T-helper 17 cell (primary cell): ENCODE measurements around the gene CDK2. TPM values are rescaled to one million over a fixed set of nuclear protein-coding genes. Genes with fewer than 3 reads are reported as not detected.
A peak's percentile ranks its signal among the peaks of the same experiment; 100 is the strongest.
"Not testable (repeated sequence)": the region's sequence is repeated elsewhere in the genome, so short reads cannot be mapped to it uniquely, and the experiment has no call there.

Experiments
- ATAC-seq: fragments of 150-1000 bp; cut with Tn5 transposase; 2 replicates; pipeline ENCODE4 v1.10.0; 2021; ENCODE audit warnings: mild to moderate bottlenecking, moderate library complexity
- DNase-seq, 3 donors: peaks; one replicate each; pipeline versions ENCODE4 v3.0.0 to v3.0.0-alpha.2; 2020 to 2021
- H3K9me3 ChIP-seq: one replicate; pipeline ENCODE4 v1.7.0; 2013; ENCODE audit warnings: low read length, mild to moderate bottlenecking; ENCODE audit not compliant: control insufficient read depth, poor library complexity, severe bottlenecking
- H3K27ac Mint-ChIP-seq: one replicate; pipeline ENCODE4 v1.8.0; 2022; ENCODE audit warnings: mild to moderate bottlenecking, moderate library complexity, mixed read lengths
- H3K27me3 Mint-ChIP-seq: one replicate; pipeline ENCODE4 v1.8.0; 2022; ENCODE audit warnings: mixed read lengths
- H3K36me3 Mint-ChIP-seq: one replicate; pipeline ENCODE4 v1.8.0; 2022; ENCODE audit warnings: low read depth, mixed read lengths
- H3K4me1 Mint-ChIP-seq: one replicate; pipeline ENCODE4 v1.8.0; 2022; ENCODE audit warnings: mild to moderate bottlenecking, mixed read lengths
- H3K4me3 Mint-ChIP-seq: one replicate; pipeline ENCODE4 v1.8.0; 2022; ENCODE audit warnings: mild to moderate bottlenecking, moderate library complexity, mixed read lengths
- total RNA-seq, 4 donors: library from RNA in 2 of 4; stranded (reverse) in 2 of 4; gene quantifications; one replicate each; pipeline ENCODE4 v1.2.3 and lab custom pipeline; 2022 to 2026

CDK2 gene
- total RNA-seq (10 to 100 TPM; 12.2 to 18.7 TPM), total RNA-seq (lab: John Stamatoyannopoulos, UW) (15.5 to 27.8 reads per million in 2 donors)

- no peaks in the 10 kb centered on the region for H3K9me3 ChIP-seq
- DNase-seq (peak; percentile 67 to 87 (median 83)), ATAC-seq (peak; percentile 98)
- Mint-ChIP-seq H3K4me1 (peaks cover 26% of the 10 kb centered on the region), H3K36me3 (no peaks in the 10 kb centered on the region), H3K4me3 (peak within 1 kb of the TSS; percentile 94), H3K27me3 (no peaks in the 10 kb centered on the region), H3K27ac (peak within 1 kb of the TSS; percentile 94)
Observed at GRCh38 chr12:55966408-55967281, at the start of gene CDK2. TSS of gene CDK2 (plus strand) at chr12:55966830. CDS start at chr12:55967009, 179 bp downstream.

- not testable (repeated sequence) for H3K4me3 Mint-ChIP-seq, H3K9me3 ChIP-seq, DNase-seq, H3K27me3 Mint-ChIP-seq, H3K36me3 Mint-ChIP-seq, ATAC-seq
- H3K4me1 Mint-ChIP-seq = peaks cover 34% of the 10 kb centered on the region
- peak overlapping the region; percentile 63 for H3K27ac Mint-ChIP-seq
Observed at GRCh38 chr12:55919032-55919431, 47.6 kb upstream of the CDK2 start.

- ATAC-seq (no peak), DNase-seq (no peak)
- Mint-ChIP-seq H3K36me3 (peaks cover 9% of the 10 kb centered on the region), H3K27ac (peak overlapping the region; percentile 66), H3K4me3 (peak overlapping the region; percentile 45), H3K27me3 (no peaks in the 10 kb centered on the region), H3K4me1 (peaks cover 44% of the 10 kb centered on the region)
- no peaks in the 10 kb centered on the region for H3K9me3 ChIP-seq
Observed at GRCh38 chr12:55922126-55922525, 44.5 kb upstream of the CDK2 start.

- DNase-seq, H3K9me3 ChIP-seq, H3K4me3 Mint-ChIP-seq, ATAC-seq, H3K27me3 Mint-ChIP-seq: not testable (repeated sequence)
- H3K27ac Mint-ChIP-seq = peak overlapping the region; percentile 100
- peaks cover 48% of the 10 kb centered on the region for H3K4me1 Mint-ChIP-seq
- peaks cover 13% of the 10 kb centered on the region for H3K36me3 Mint-ChIP-seq
Observed at GRCh38 chr12:55923648-55924047, 43.0 kb upstream of the CDK2 start.

- ATAC-seq (no peak), DNase-seq (no peak)
- Mint-ChIP-seq H3K4me3 (peak overlapping the region; percentile 98), H3K27ac (peak overlapping the region; percentile 100), H3K27me3 (no peaks in the 10 kb centered on the region), H3K4me1 (peaks cover 58% of the 10 kb centered on the region), H3K36me3 (peaks cover 13% of the 10 kb centered on the region)
- no peaks in the 10 kb centered on the region for H3K9me3 ChIP-seq
Observed at GRCh38 chr12:55925371-55925770, 41.3 kb upstream of the CDK2 start.

- peak overlapping the region; percentile 100 for H3K27ac Mint-ChIP-seq
- H3K36me3 Mint-ChIP-seq = peaks cover 14% of the 10 kb centered on the region
- H3K27me3 Mint-ChIP-seq = no peaks in the 10 kb centered on the region
- no peaks in the 10 kb centered on the region for H3K9me3 ChIP-seq
- ATAC-seq (no peak), DNase-seq (no peak)
- peaks cover 62% of the 10 kb centered on the region for H3K4me1 Mint-ChIP-seq
- peak overlapping the region; percentile 98 for H3K4me3 Mint-ChIP-seq
Observed at GRCh38 chr12:55925870-55926737, 40.5 kb upstream of the CDK2 start.

- Mint-ChIP-seq H3K36me3 (peaks cover 20% of the 10 kb centered on the region), H3K27ac (peak overlapping the region; percentile 100), H3K27me3 (no peaks in the 10 kb centered on the region), H3K4me3 (peak overlapping the region; percentile 98), H3K4me1 (peaks cover 63% of the 10 kb centered on the region)
- no peaks in the 10 kb centered on the region for H3K9me3 ChIP-seq
- peak; percentile 70 to 87 (median 81) for DNase-seq
- ATAC-seq = peak; percentile 53
Observed at GRCh38 chr12:55926738-55927587, 39.7 kb upstream of the CDK2 start.

GRCh38 chr12:55927588-55928502, 38.8 kb upstream of the CDK2 start, which contains the start of gene PYM1:
TSS of gene PYM1 (minus strand) at chr12:55927894. CDS start at chr12:55927761, 133 bp downstream.
- peak within 1 kb of the TSS; percentile 100 for H3K4me3 Mint-ChIP-seq
- no peaks in the 10 kb centered on the region for H3K9me3 ChIP-seq
- DNase-seq = peak; percentile 22 to 47 (median 27)
- no peaks in the 10 kb centered on the region for H3K27me3 Mint-ChIP-seq
- peaks cover 20% of the 10 kb centered on the region for H3K36me3 Mint-ChIP-seq
- H3K4me1 Mint-ChIP-seq = peaks cover 60% of the 10 kb centered on the region
- ATAC-seq = peak; percentile 9
- peak within 1 kb of the TSS; percentile 100 for H3K27ac Mint-ChIP-seq

GRCh38 chr12:55929306-55929791, 37.3 kb upstream of the CDK2 start:
- H3K4me1 Mint-ChIP-seq = peaks cover 60% of the 10 kb centered on the region
- DNase-seq = peak; percentile 67 to 84 (median 70)
- peak overlapping the region; percentile 100 for H3K4me3 Mint-ChIP-seq
- H3K9me3 ChIP-seq = no peaks in the 10 kb centered on the region
- H3K36me3 Mint-ChIP-seq = peaks cover 23% of the 10 kb centered on the region
- H3K27ac Mint-ChIP-seq = peak overlapping the region; percentile 100
- ATAC-seq = peak; percentile 71
- H3K27me3 Mint-ChIP-seq = no peaks in the 10 kb centered on the region

GRCh38 chr12:55930771-55931316, 35.8 kb upstream of the CDK2 start, which contains the start of gene DGKA:
TSS of gene DGKA (plus strand) at chr12:55931162. CDS start at chr12:55936504, 5,342 bp downstream.
- H3K27ac Mint-ChIP-seq = peak within 1 kb of the TSS; percentile 100
- peak; percentile 32 for ATAC-seq
- H3K36me3 Mint-ChIP-seq = peaks cover 20% of the 10 kb centered on the region
- H3K4me3 Mint-ChIP-seq = peak within 1 kb of the TSS; percentile 100
- H3K27me3 Mint-ChIP-seq = no peaks in the 10 kb centered on the region
- H3K4me1 Mint-ChIP-seq = peaks cover 60% of the 10 kb centered on the region
- H3K9me3 ChIP-seq = no peaks in the 10 kb centered on the region
- DNase-seq = peak; percentile 46 to 51 (median 51)

- H3K4me3 Mint-ChIP-seq = peak overlapping the region; percentile 100
- DNase-seq (no peak), ATAC-seq (no peak)
- H3K27ac Mint-ChIP-seq = peak overlapping the region; percentile 100
- peaks cover 59% of the 10 kb centered on the region for H3K4me1 Mint-ChIP-seq
- no peaks in the 10 kb centered on the region for H3K27me3 Mint-ChIP-seq
- peaks cover 23% of the 10 kb centered on the region for H3K36me3 Mint-ChIP-seq
- H3K9me3 ChIP-seq = no peaks in the 10 kb centered on the region
Observed at GRCh38 chr12:55931317-55931779, 35.3 kb upstream of the CDK2 start.
